Esophagus mucosa (tissue), 1 donor: Measurements from ENCODE around the gene STARD3. TPM values are rescaled to one million over a fixed set of nuclear protein-coding genes. Genes with fewer than 3 reads are reported as not detected.

Experiments used
- total RNA-seq: library from RNA; stranded (reverse); gene quantifications from one replicate; pipeline ENCODE4 v1.2.4, GENCODE V29; 2023
- donor health status: DM: yes; HTN: yes; CAD: no.

STARD3 gene
- total RNA-seq, 1 donor from 2014 or later = 28.0 TPM

Other genes starting within 250 kb of the STARD3 start
- gene FBXL20, start 235.5 kb upstream of the STARD3 start, total RNA-seq = 8.3 TPM
- 18.7 TPM for gene MED1, start 185.9 kb upstream of the STARD3 start, total RNA-seq
- gene CDK12, start 175.7 kb upstream of the STARD3 start, total RNA-seq = 34.4 TPM
- gene NEUROD2, start 29.2 kb upstream of the STARD3 start, total RNA-seq = not detected
- 1.6 TPM for gene PPP1R1B, start 10.2 kb upstream of the STARD3 start, total RNA-seq
- 0.40 TPM for gene TCAP, start 28.2 kb downstream of the STARD3 start, total RNA-seq
- 1.1 TPM for gene PNMT, start 31.3 kb downstream of the STARD3 start, total RNA-seq
- 22.4 TPM for gene PGAP3, start 50.9 kb downstream of the STARD3 start, total RNA-seq
- 118 TPM for gene ERBB2, start 62.9 kb downstream of the STARD3 start, total RNA-seq
- 44.3 TPM for gene MIEN1, start 93.4 kb downstream of the STARD3 start, total RNA-seq
- 45.3 TPM for gene GRB7, start 100.8 kb downstream of the STARD3 start, total RNA-seq
- 1.1 TPM for gene IKZF3, start 227.2 kb downstream of the STARD3 start, total RNA-seq
- gene ZPBP2, start 231.1 kb downstream of the STARD3 start, total RNA-seq = not detected